HepG2 (cell line): ENCODE measurements around the gene RSAD2. TPM values are rescaled to one million over a fixed set of nuclear protein-coding genes. Genes with fewer than 3 reads are reported as not detected.

ENCODE experiments used
- SKI ChIP-seq: fragments of 450-650 bp; IDR thresholded peaks from one replicate; pipeline ENCODE4 v1.6.1; 2018; ENCODE audit warnings: mild to moderate bottlenecking; ENCODE audit not compliant: partially characterized antibody
- ZNF12 ChIP-seq: sonication (generic); formaldehyde crosslinking; IDR thresholded peaks from 2 replicates; pipeline ENCODE4 v1.5.0; 2020; ENCODE audit warnings: missing genetic modification reagents
- ZNF720 ChIP-seq: sonication (generic); formaldehyde crosslinking; IDR thresholded peaks from 2 replicates; pipeline ENCODE4 v1.4.0; 2020; ENCODE audit warnings: missing genetic modification reagents
- polyA plus RNA-seq, 8 experiments: library from polyadenylated mRNA; depleted of rRNA in 3 of 8; stranded (reverse) in 7 of 8; unstranded in 1 of 8; fragments of >200 nt; fragmentation: Illumina TruSeq in 4 of 8; extraction: Trizol in 4 of 8; gene quantifications; 2 replicates each; pipeline versions ENCODE4 v1.2.1 to v1.2.3, GENCODE V29; 2011 to 2016; ENCODE audit warnings: low read depth in 4 of 8, missing spikeins in 1 of 8, mixed read lengths in 1 of 8; ENCODE audit not compliant: insufficient read depth in 1 of 8
- total RNA-seq, 5 experiments: library from RNA; depleted of rRNA; stranded (reverse); fragments of >200 nt; fragmentation: Illumina TruSeq; extraction: Trizol; gene quantifications; 2 replicates each; pipeline ENCODE4 v1.2.3, GENCODE V29; 2016; ENCODE audit warnings: low read depth in 1 of 5
- TF ChIP-seq, protein P1 (sequence below): sonication (generic); formaldehyde crosslinking; IDR thresholded peaks from one replicate; pipeline ENCODE4 v1.5.1; 2020; ENCODE audit warnings: mild to moderate bottlenecking, missing genetic modification reagents; ENCODE audit errors: not compliant biosample characterization
- TF ChIP-seq, protein P2 (sequence below): sonication (generic); formaldehyde crosslinking; IDR thresholded peaks from 2 replicates; pipeline ENCODE4 v1.8.1; 2023; ENCODE audit warnings: missing genetic modification reagents, mild to moderate bottlenecking, borderline replicate concordance
- TF ChIP-seq, protein P3 (sequence below): sonication (generic); formaldehyde crosslinking; IDR thresholded peaks from 2 replicates; pipeline ENCODE4 v1.8.0; 2022; ENCODE audit warnings: mild to moderate bottlenecking, missing genetic modification reagents, borderline replicate concordance

The RSAD2 gene
- total and polyA plus RNA-seq, 2 of the 13 experiments (the other 11 are each of a cell fraction or from before 2014, with no cell fraction given), result 0.11 TPM; not detected in 1

DNA sequence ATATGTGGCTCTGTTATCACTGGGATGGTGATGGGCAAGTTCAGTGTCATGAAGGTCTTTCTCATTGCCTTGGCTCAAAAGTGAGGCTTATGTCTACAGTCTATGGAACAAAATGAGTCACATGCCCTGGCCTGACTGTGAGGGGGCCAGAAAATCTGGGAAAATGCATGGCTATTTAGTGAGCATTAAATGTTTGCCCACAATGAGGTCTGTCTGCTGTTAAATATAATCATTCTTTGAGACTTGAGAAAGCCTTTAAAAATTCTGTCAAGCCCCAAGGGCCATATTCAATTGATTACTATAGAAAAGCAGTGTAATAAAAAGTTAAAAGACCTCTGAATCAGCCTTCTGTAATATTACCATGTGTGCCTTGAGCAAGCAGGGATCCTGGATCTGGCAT is 34.1 kb downstream of the RSAD2 start (continued):
- TF ChIP-seq, protein P1, sequence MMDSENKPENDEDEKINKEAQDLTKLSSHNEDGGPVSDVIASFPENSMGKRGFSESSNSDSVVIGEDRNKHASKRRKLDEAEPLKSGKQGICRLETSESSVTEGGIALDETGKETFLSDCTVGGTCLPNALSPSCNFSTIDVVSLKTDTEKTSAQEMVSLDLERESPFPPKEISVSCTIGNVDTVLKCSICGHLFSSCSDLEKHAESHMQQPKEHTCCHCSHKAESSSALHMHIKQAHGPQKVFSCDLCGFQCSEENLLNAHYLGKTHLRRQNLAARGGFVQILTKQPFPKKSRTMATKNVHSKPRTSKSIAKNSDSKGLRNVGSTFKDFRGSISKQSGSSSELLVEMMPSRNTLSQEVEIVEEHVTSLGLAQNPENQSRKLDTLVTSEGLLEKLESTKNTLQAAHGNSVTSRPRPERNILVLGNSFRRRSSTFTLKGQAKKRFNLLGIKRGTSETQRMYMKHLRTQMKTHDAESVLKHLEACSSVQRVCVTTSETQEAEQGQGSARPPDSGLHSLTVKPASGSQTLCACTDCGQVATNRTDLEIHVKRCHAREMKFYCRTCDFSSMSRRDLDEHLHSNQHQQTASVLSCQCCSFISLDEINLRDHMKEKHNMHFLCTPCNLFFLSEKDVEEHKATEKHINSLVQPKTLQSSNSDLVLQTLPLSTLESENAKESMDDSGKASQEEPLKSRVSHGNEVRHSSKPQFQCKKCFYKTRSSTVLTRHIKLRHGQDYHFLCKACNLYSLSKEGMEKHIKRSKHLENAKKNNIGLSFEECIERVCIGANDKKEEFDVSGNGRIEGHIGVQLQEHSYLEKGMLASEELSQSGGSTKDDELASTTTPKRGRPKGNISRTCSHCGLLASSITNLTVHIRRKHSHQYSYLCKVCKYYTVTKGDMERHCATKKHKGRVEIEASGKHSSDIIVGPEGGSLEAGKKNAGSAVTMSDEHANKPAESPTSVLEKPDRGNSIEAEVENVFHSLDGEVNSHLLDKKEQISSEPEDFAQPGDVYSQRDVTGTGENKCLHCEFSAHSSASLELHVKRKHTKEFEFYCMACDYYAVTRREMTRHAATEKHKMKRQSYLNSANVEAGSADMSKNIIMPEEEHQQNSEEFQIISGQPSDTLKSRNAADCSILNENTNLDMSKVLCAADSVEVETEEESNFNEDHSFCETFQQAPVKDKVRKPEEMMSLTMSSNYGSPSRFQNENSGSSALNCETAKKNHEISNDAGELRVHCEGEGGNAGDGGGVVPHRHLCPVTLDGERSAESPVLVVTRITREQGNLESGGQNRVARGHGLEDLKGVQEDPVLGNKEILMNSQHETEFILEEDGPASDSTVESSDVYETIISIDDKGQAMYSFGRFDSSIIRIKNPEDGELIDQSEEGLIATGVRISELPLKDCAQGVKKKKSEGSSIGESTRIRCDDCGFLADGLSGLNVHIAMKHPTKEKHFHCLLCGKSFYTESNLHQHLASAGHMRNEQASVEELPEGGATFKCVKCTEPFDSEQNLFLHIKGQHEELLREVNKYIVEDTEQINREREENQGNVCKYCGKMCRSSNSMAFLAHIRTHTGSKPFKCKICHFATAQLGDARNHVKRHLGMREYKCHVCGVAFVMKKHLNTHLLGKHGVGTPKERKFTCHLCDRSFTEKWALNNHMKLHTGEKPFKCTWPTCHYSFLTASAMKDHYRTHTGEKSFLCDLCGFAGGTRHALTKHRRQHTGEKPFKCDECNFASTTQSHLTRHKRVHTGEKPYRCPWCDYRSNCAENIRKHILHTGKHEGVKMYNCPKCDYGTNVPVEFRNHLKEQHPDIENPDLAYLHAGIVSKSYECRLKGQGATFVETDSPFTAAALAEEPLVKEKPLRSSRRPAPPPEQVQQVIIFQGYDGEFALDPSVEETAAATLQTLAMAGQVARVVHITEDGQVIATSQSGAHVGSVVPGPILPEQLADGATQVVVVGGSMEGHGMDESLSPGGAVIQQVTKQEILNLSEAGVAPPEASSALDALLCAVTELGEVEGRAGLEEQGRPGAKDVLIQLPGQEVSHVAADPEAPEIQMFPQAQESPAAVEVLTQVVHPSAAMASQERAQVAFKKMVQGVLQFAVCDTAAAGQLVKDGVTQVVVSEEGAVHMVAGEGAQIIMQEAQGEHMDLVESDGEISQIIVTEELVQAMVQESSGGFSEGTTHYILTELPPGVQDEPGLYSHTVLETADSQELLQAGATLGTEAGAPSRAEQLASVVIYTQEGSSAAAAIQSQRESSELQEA, result no peak
- no peak for TF ChIP-seq ZNF720 (CRISPR knock-in tag)
- no peak for TF ChIP-seq SKI
- no peak for TF ChIP-seq ZNF12 (CRISPR knock-in tag)
- TF ChIP-seq, protein P2, sequence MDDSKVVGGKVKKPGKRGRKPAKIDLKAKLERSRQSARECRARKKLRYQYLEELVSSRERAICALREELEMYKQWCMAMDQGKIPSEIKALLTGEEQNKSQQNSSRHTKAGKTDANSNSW (CRISPR knock-in tag), result no peak
- TF ChIP-seq, protein P3, sequence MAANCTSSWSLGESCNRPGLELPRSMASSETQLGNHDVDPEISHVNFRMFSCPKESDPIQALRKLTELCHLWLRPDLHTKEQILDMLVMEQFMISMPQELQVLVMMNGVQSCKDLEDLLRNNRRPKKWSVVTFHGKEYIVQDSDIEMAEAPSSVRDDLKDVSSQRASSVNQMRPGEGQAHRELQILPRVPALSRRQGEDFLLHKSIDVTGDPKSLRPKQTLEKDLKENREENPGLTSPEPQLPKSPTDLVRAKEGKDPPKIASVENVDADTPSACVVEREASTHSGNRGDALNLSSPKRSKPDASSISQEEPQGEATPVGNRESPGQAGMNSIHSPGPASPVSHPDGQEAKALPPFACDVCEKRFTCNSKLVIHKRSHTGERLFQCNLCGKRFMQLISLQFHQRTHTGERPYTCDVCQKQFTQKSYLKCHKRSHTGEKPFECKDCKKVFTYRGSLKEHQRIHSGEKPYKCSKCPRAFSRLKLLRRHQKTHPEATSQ (CRISPR knock-in tag), result no peak
- TF ChIP-seq, all 625 proteins: peak for 0
